HG03457 (cell line): ENCODE measurements around the gene IQCN.

ENCODE experiments used
- ATAC-seq: cut with Tn5 transposase; IDR thresholded peaks from one replicate; pipeline ENCODE4 v1.9.1; 2021; ENCODE audit warnings: moderate number of reproducible peaks; ENCODE audit not compliant: unreplicated experiment

The IQCN gene

GRCh38 chr19:18269070-18269723 lies 5.1 kb downstream of the IQCN start:
- no peak for ATAC-seq

GRCh38 chr19:18266771-18267686 lies 7.2 kb downstream of the IQCN start:
- no peak for ATAC-seq

- no peak for ATAC-seq
Observed at GRCh38 chr19:18265582-18265981, 8.7 kb downstream of the IQCN start.

- ATAC-seq = no peak
Observed at GRCh38 chr19:18264971-18265540, 9.2 kb downstream of the IQCN start.

GRCh38 chr19:18264137-18264854 lies 10.0 kb downstream of the IQCN start:
- no peak for ATAC-seq

- no peak for ATAC-seq
Observed at GRCh38 chr19:18263324-18264136, 10.7 kb downstream of the IQCN start.

GRCh38 chr19:18262917-18263316 lies 11.3 kb downstream of the IQCN start:
- no peak for ATAC-seq

- no peak for ATAC-seq
Observed at GRCh38 chr19:18262144-18262543, 12.1 kb downstream of the IQCN start.

- ATAC-seq = no peak
Observed at GRCh38 chr19:18261474-18261873, 12.8 kb downstream of the IQCN start.

GRCh38 chr19:18259893-18260292 lies 14.4 kb downstream of the IQCN start:
- ATAC-seq = no peak

GRCh38 chr19:18257503-18258470 lies 16.5 kb downstream of the IQCN start:
- no peak for ATAC-seq

GRCh38 chr19:18254546-18255503 lies 19.4 kb downstream of the IQCN start:
- ATAC-seq = no peak

- ATAC-seq = no peak
Observed at GRCh38 chr19:18253716-18254115, 20.5 kb downstream of the IQCN start.

GRCh38 chr19:18253130-18253529 lies 21.1 kb downstream of the IQCN start:
- ATAC-seq = no peak

GRCh38 chr19:18252370-18252717 lies 21.9 kb downstream of the IQCN start:
- no peak for ATAC-seq

- no peak for ATAC-seq
Observed at GRCh38 chr19:18251587-18252369, 22.5 kb downstream of the IQCN start.

GRCh38 chr19:18249834-18250233 lies 24.4 kb downstream of the IQCN start:
- no peak for ATAC-seq
